HepG2 (cell line): ENCODE results near the gene MDH1B. TPM values are rescaled to one million over a fixed set of nuclear protein-coding genes. Genes with fewer than 3 reads are reported as not detected.

Experiments used
- ARHGAP35 ChIP-seq: sonication (generic); formaldehyde crosslinking; IDR thresholded peaks from 2 replicates; pipeline ENCODE4 v1.9.0; 2022; ENCODE audit warnings: mild to moderate bottlenecking, inconsistent platforms, moderate library complexity, missing genetic modification reagents, borderline replicate concordance
- BHLHE40 ChIP-seq: IDR thresholded peaks from 2 replicates; pipeline ENCODE4 v1.6.1; 2011; ENCODE audit warnings: low read length, improper control_type of control experiment
- HDAC6 ChIP-seq: fragments of 200-600 bp; sonication (generic); IDR thresholded peaks from 2 replicates; pipeline ENCODE4 v1.7.0; 2017; ENCODE audit warnings: mild to moderate bottlenecking, antibody characterized with exemption, low read length, low read depth
- PRDM15 ChIP-seq: sonication (generic); formaldehyde crosslinking; IDR thresholded peaks from 2 replicates; pipeline ENCODE4 v1.4.0; 2020; ENCODE audit warnings: missing genetic modification reagents
- PRPF4 ChIP-seq: fragments of 200-400 bp; formaldehyde crosslinking; IDR thresholded peaks from 2 replicates; pipeline ENCODE4 v1.6.1; 2016; ENCODE audit warnings: low read length, low read depth; ENCODE audit not compliant: poor library complexity, severe bottlenecking
- WIZ ChIP-seq: sonication (generic); formaldehyde crosslinking; IDR thresholded peaks from 2 replicates; pipeline ENCODE4 v1.5.1; 2020; ENCODE audit warnings: mild to moderate bottlenecking, missing genetic modification reagents
- ZNF878 ChIP-seq: sonication (generic); formaldehyde crosslinking; IDR thresholded peaks from 2 replicates; pipeline ENCODE4 v1.8.1; 2023; ENCODE audit warnings: mild to moderate bottlenecking, missing genetic modification reagents, moderate library complexity
- polyA plus RNA-seq, 8 experiments: library from polyadenylated mRNA; depleted of rRNA in 3 of 8; stranded (reverse) in 7 of 8; unstranded in 1 of 8; fragments of >200 nt; fragmentation: Illumina TruSeq in 4 of 8; extraction: Trizol in 4 of 8; gene quantifications; 2 replicates each; pipeline versions ENCODE4 v1.2.1 to v1.2.3, GENCODE V29; 2011 to 2016; ENCODE audit warnings: low read depth in 4 of 8, missing spikeins in 1 of 8, mixed read lengths in 1 of 8; ENCODE audit not compliant: insufficient read depth in 1 of 8
- total RNA-seq, 5 experiments: library from RNA; depleted of rRNA; stranded (reverse); fragments of >200 nt; fragmentation: Illumina TruSeq; extraction: Trizol; gene quantifications; 2 replicates each; pipeline ENCODE4 v1.2.3, GENCODE V29; 2016; ENCODE audit warnings: low read depth in 1 of 5
- TF ChIP-seq, protein P1 (sequence below): sonication (generic); formaldehyde crosslinking; IDR thresholded peaks from 2 replicates; pipeline ENCODE4 v1.5.0; 2020; ENCODE audit warnings: missing genetic modification reagents, mild to moderate bottlenecking, borderline replicate concordance

MDH1B gene
- total and polyA plus RNA-seq, 2 of the 13 experiments (the other 11 are each of a cell fraction or from before 2014, with no cell fraction given) = 0.17 to 0.86 TPM

DNA sequence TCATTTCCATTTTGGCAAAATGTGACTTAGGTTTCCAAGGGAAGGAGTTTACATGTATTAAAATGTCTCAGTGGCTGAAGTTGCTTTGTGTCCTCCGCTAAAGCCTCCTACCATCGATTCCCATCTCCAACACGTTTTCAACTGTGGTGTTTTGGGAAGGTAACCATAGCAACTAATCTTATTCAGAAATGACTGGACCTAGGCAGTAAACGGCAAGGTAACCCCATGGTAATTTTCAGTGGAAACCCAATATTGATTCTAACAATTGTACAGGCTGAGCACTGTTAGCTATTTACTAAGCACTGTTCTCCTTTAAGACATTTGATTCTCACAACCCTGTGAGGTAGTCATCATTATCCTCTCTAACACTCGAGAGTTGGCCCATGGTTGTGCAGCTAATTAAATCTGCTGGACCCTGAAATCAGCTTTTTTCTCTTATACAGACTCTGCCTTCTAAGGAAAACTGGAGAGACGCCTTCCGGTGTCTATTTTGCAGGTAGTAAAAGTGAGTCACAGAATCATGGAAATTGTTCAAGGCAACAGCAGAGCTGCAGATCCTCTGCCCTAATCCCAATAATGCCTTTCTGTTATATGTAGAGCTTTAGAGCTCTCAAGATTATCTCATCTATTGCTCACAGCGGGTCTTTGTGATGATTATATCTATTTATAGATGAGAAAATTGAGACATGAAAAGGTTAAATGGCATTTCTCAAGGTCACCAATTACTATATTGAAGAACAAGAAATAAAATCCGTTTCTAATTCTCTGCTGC lies 36.5 kb upstream of the MDH1B start (continued):
- TF ChIP-seq PRDM15 (CRISPR knock-in tag) = no peak
- no peak for TF ChIP-seq BHLHE40
- TF ChIP-seq ARHGAP35 (CRISPR knock-in tag) = no peak
- no peak for TF ChIP-seq HDAC6
- TF ChIP-seq, protein P1, sequence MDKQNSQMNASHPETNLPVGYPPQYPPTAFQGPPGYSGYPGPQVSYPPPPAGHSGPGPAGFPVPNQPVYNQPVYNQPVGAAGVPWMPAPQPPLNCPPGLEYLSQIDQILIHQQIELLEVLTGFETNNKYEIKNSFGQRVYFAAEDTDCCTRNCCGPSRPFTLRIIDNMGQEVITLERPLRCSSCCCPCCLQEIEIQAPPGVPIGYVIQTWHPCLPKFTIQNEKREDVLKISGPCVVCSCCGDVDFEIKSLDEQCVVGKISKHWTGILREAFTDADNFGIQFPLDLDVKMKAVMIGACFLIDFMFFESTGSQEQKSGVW (CRISPR knock-in tag) = no peak
- no peak for TF ChIP-seq PRPF4
- TF ChIP-seq ZNF878 = no peak
- TF ChIP-seq WIZ = no peak
